K562 (cell line): Measurements from ENCODE around the gene ANKRD13B. TPM values are rescaled to one million over a fixed set of nuclear protein-coding genes. Genes with fewer than 3 reads are reported as not detected.
A peak's percentile ranks its signal among the peaks of the same experiment; 100 is the strongest.

Experiments
- CCNT2 ChIP-seq: IDR thresholded peaks from 2 replicates; pipeline ENCODE4 v1.6.1; 2011; ENCODE audit warnings: borderline replicate concordance, low read depth, mild to moderate bottlenecking, moderate library complexity, mixed read lengths, low read length; ENCODE audit not compliant: insufficient read length; ENCODE audit errors: extremely low read depth
- CREM ChIP-seq: IDR thresholded peaks from 2 replicates; pipeline ENCODE4 v1.6.1; 2014; ENCODE audit warnings: antibody characterized with exemption, low read depth
- FOXA3 ChIP-seq, 2 experiments: fragments of 450-650 bp in 1 of 2; sonication (generic) in 1 of 2; formaldehyde crosslinking; IDR thresholded peaks in 1 of 2; conservative IDR thresholded peaks in 1 of 2; 2 replicates each; pipeline versions ENCODE4 v1.4.0 to v1.8.0; 2020 to 2022; ENCODE audit warnings: mild to moderate bottlenecking in 2 of 2, missing genetic modification reagents in 1 of 2
- FOXK1 ChIP-seq: sonication (generic); formaldehyde crosslinking; IDR thresholded peaks from 2 replicates; pipeline ENCODE4 v1.8.0; 2022; ENCODE audit warnings: missing genetic modification reagents, mild to moderate bottlenecking, borderline replicate concordance
- FUS ChIP-seq: fragments of 200-400 bp; formaldehyde crosslinking; optimal IDR thresholded peaks from 2 replicates; pipeline ENCODE3; 2017; ENCODE audit warnings: low read depth, low read length
- GATA2 ChIP-seq: sonication (generic); formaldehyde crosslinking; IDR thresholded peaks from 2 replicates; pipeline ENCODE4 v1.4.0; 2020; ENCODE audit warnings: mild to moderate bottlenecking, missing genetic modification reagents
- MAZ ChIP-seq, 2 experiments: fragments of 450-650 bp in 1 of 2; sonication (generic) in 1 of 2; formaldehyde crosslinking; IDR thresholded peaks in 1 of 2; conservative IDR thresholded peaks in 1 of 2; 2 replicates each; pipeline versions ENCODE4 v1.4.0 to v1.5.0; 2020; ENCODE audit warnings: mild to moderate bottlenecking in 1 of 2, missing genetic modification reagents in 1 of 2
- MTA1 ChIP-seq: fragments of 450-650 bp; IDR thresholded peaks from 2 replicates; pipeline ENCODE4 v1.6.1; 2017; ENCODE audit warnings: borderline replicate concordance
- MYC ChIP-seq, 2 experiments: fragments of 250-450 bp in 1 of 2; sonication (Bioruptor Pico) in 1 of 2; IDR thresholded peaks; 2 replicates each; pipeline versions ENCODE4 v1.5.1 to v1.6.1; 2012 to 2021; ENCODE audit warnings: low read depth in 2 of 2, borderline replicate concordance in 1 of 2, improper control_type of control experiment in 1 of 2, low read length in 1 of 2, mild to moderate bottlenecking in 1 of 2, moderate library complexity in 1 of 2
- NFE2 ChIP-seq: IDR thresholded peaks from 2 replicates; pipeline ENCODE4 v1.6.1; 2014; ENCODE audit warnings: antibody characterized with exemption, low read depth
- NONO ChIP-seq, 2 experiments: fragments of 200-400 bp in 1 of 2; fragments of 450-650 bp in 1 of 2; formaldehyde crosslinking in 1 of 2; IDR thresholded peaks; 2 replicates each; pipeline ENCODE4 v1.6.1; 2017; ENCODE audit warnings: low read depth in 2 of 2, mild to moderate bottlenecking in 2 of 2, moderate library complexity in 2 of 2, low read length in 1 of 2
- NR2C2 ChIP-seq, 2 experiments: fragments of 200-800 bp in 1 of 2; sonication (Bioruptor generic) in 1 of 2; sonication (generic) in 1 of 2; formaldehyde crosslinking in 1 of 2; IDR thresholded peaks; 2 replicates each; pipeline versions ENCODE4 v1.6.1 to v1.8.0; 2016 to 2022; ENCODE audit warnings: mild to moderate bottlenecking in 1 of 2, missing compliant biosample characterization in 1 of 2, missing genetic modification characterization in 1 of 2, missing genetic modification reagents in 1 of 2
- POLR2A ChIP-seq: fragments of 450-650 bp; conservative IDR thresholded peaks from 2 replicates; pipeline ENCODE4 v1.6.1; 2016
- POLR2G ChIP-seq: fragments of 200-400 bp; formaldehyde crosslinking; IDR thresholded peaks from 2 replicates; pipeline ENCODE4 v1.6.1; 2017; ENCODE audit warnings: low read depth, mild to moderate bottlenecking, antibody characterized with exemption, low read length, moderate library complexity
- RCOR1 ChIP-seq, 2 experiments: IDR thresholded peaks; 2 replicates each; pipeline ENCODE4 v1.6.1; 2012; ENCODE audit warnings: low read depth in 2 of 2, low read length in 2 of 2, borderline replicate concordance in 1 of 2, improper control_type of control experiment in 1 of 2
- SMARCE1 ChIP-seq: fragments of 450-650 bp; IDR thresholded peaks from 2 replicates; pipeline ENCODE4 v1.7.1; 2016; ENCODE audit warnings: mild to moderate bottlenecking
- TBL1XR1 ChIP-seq, 2 experiments: IDR thresholded peaks; 2 replicates each; pipeline ENCODE4 v1.6.1; 2012; ENCODE audit warnings: improper control_type of control experiment in 2 of 2, low read length in 2 of 2, mild to moderate bottlenecking in 1 of 2
- U2AF1 ChIP-seq: fragments of 200-400 bp; formaldehyde crosslinking; optimal IDR thresholded peaks from 2 replicates; pipeline ENCODE3; 2017; ENCODE audit warnings: mild to moderate bottlenecking, low read depth, low read length, moderate library complexity
- ZFX ChIP-seq: sonication (generic); formaldehyde crosslinking; IDR thresholded peaks from 2 replicates; pipeline ENCODE4 v1.8.0; 2022; ENCODE audit warnings: mild to moderate bottlenecking, missing genetic modification reagents, moderate library complexity
- ZNF395 ChIP-seq: fragments of 200-800 bp; sonication (Bioruptor generic); IDR thresholded peaks from 2 replicates; pipeline ENCODE4 v1.6.1; 2017; ENCODE audit warnings: missing genetic modification characterization, missing compliant biosample characterization
- polyA plus RNA-seq, 8 experiments: library from polyadenylated mRNA; depleted of rRNA in 4 of 8; stranded (reverse) in 5 of 8; unstranded in 3 of 8; fragments of >200 nt; fragmentation: Nextera tagmentation in 2 of 8; fragmentation: Illumina TruSeq in 1 of 8; extraction: Ambion mirVana in 2 of 8; extraction: Trizol in 1 of 8; gene quantifications; 2 replicates each; pipeline versions ENCODE4 v1.2.1 to v1.2.3, GENCODE V29; 2011 to 2014; ENCODE audit warnings: inconsistent platforms in 1 of 8, missing spikeins in 1 of 8
- total RNA-seq, 7 experiments: library from RNA; depleted of rRNA in 6 of 7; stranded (reverse); fragments of >200 nt in 6 of 7; fragmentation: Illumina TruSeq in 2 of 7; extraction: Trizol in 2 of 7; gene quantifications; 2 replicates each; pipeline versions ENCODE4 v1.2.1 to v1.2.3, GENCODE V29; 2011 to 2021; ENCODE audit warnings: low replicate concordance in 1 of 7
- TF ChIP-seq, protein P1 (sequence below): sonication (generic); formaldehyde crosslinking; IDR thresholded peaks from 2 replicates; pipeline ENCODE4 v1.9.0; 2022; ENCODE audit warnings: mild to moderate bottlenecking, missing genetic modification reagents
- TF ChIP-seq, protein P2 (sequence below): fragments of 450-650 bp; IDR thresholded peaks from 2 replicates; pipeline ENCODE4 v1.6.1; 2014; ENCODE audit warnings: low read depth, mild to moderate bottlenecking, moderate library complexity, borderline replicate concordance

The ANKRD13B gene
- total and polyA plus RNA-seq, 9 of the 15 experiments (the other 6 are each of a cell fraction or from before 2014, with no cell fraction given): 0.15 to 28.1 (median 4.6) TPM

GRCh38 chr17:29617481-29618271 lies 24.7 kb downstream of the ANKRD13B start (continued):
- peak; percentile 49; the same call in 1 of the 2 replicates for TF ChIP-seq MTA1
- peak; percentile 33; the same call in 1 of the 2 replicates for TF ChIP-seq POLR2A
- peak in 1 of 2 experiments; percentile 68; a peak in 1 of 4 replicates for TF ChIP-seq NONO (IDR thresholded peaks at IDR 0.05; ENCODE audit: low read depth in 2 of 2, low read length in 1 of 2)
- peak; percentile 53 for TF ChIP-seq CCNT2
- 0 out of 4 replicates have a peak, but pooled peaks of 1 of the 2 experiments have one; percentile 20 for TF ChIP-seq TBL1XR1 (IDR thresholded peaks at IDR 0.05; ENCODE audit: low read length in 2 of 2)
- TF ChIP-seq POLR2G: peak; percentile 86
- no peak for TF ChIP-seq GATA2
- TF ChIP-seq FOXA3 (CRISPR knock-in tag; conservative IDR thresholded peaks at IDR 0.05 in 1 of 2, IDR thresholded peaks at IDR 0.05 in 1 of 2): peak in 1 of 2 experiments; percentile 11; a peak in 1 of 4 replicates
- TF ChIP-seq, protein P1, sequence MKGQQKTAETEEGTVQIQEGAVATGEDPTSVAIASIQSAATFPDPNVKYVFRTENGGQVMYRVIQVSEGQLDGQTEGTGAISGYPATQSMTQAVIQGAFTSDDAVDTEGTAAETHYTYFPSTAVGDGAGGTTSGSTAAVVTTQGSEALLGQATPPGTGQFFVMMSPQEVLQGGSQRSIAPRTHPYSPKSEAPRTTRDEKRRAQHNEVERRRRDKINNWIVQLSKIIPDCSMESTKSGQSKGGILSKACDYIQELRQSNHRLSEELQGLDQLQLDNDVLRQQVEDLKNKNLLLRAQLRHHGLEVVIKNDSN (CRISPR knock-in tag): 0 out of 2 replicates have a peak, but pooled peaks have one; percentile 9
- TF ChIP-seq RCOR1 (IDR thresholded peaks at IDR 0.05; ENCODE audit: borderline replicate concordance in 1 of 2, low read depth in 2 of 2, low read length in 2 of 2): peak; percentile 18 to 72; a peak in 2 of 4 replicates
- peak; percentile 56; the same call in 1 of the 2 replicates for TF ChIP-seq ZNF395
- TF ChIP-seq NR2C2 (CRISPR knock-in tag; IDR thresholded peaks at IDR 0.05): peak; percentile 18; the same call in 1 of the 2 replicates
- TF ChIP-seq NR2C2 (tag; IDR thresholded peaks at IDR 0.05): no peak
- TF ChIP-seq MYC (IDR thresholded peaks at IDR 0.05; ENCODE audit: low read depth, low read length): peak; percentile 58; the same call in 1 of the 2 replicates
- TF ChIP-seq MYC (CRISPR knock-in tag; IDR thresholded peaks at IDR 0.05; ENCODE audit: borderline replicate concordance, low read depth): no peak
- peak; percentile 42 for TF ChIP-seq FUS
- TF ChIP-seq CREM: peak; percentile 62
- 0 out of 2 replicates have a peak, but pooled peaks have one; percentile 10 for TF ChIP-seq SMARCE1
- TF ChIP-seq U2AF1: no peak
- TF ChIP-seq, protein P2, sequence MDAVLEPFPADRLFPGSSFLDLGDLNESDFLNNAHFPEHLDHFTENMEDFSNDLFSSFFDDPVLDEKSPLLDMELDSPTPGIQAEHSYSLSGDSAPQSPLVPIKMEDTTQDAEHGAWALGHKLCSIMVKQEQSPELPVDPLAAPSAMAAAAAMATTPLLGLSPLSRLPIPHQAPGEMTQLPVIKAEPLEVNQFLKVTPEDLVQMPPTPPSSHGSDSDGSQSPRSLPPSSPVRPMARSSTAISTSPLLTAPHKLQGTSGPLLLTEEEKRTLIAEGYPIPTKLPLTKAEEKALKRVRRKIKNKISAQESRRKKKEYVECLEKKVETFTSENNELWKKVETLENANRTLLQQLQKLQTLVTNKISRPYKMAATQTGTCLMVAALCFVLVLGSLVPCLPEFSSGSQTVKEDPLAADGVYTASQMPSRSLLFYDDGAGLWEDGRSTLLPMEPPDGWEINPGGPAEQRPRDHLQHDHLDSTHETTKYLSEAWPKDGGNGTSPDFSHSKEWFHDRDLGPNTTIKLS: 0 out of 2 replicates have a peak, but pooled peaks have one; percentile 51
- peak; percentile 40 to 68; a peak in 1 of 4 replicates for TF ChIP-seq MAZ (CRISPR knock-in tag; conservative IDR thresholded peaks at IDR 0.05 in 1 of 2, IDR thresholded peaks at IDR 0.05 in 1 of 2)
- TF ChIP-seq FOXK1 (CRISPR knock-in tag): no peak
- peak; percentile 15; the same call in 1 of the 2 replicates for TF ChIP-seq NFE2
- TF ChIP-seq ZFX (CRISPR knock-in tag): peak; percentile 92
